HepG2 (cell line): ENCODE data around the gene ROBO2. TPM values are rescaled to one million over a fixed set of nuclear protein-coding genes. Genes with fewer than 3 reads are reported as not detected.

Experiments used
- ARHGAP35 ChIP-seq: sonication (generic); formaldehyde crosslinking; IDR thresholded peaks from 2 replicates; pipeline ENCODE4 v1.9.0; 2022; ENCODE audit warnings: mild to moderate bottlenecking, inconsistent platforms, moderate library complexity, missing genetic modification reagents, borderline replicate concordance
- DDIT3 ChIP-seq: sonication (generic); formaldehyde crosslinking; IDR thresholded peaks from 2 replicates; pipeline ENCODE4 v1.4.0; 2020; ENCODE audit warnings: mild to moderate bottlenecking, missing genetic modification reagents
- ELF4 ChIP-seq: sonication (generic); formaldehyde crosslinking; IDR thresholded peaks from 2 replicates; pipeline ENCODE4 v1.5.0; 2020; ENCODE audit warnings: missing genetic modification reagents, mild to moderate bottlenecking, moderate library complexity, borderline replicate concordance
- FOXO1 ChIP-seq: sonication (generic); formaldehyde crosslinking; IDR thresholded peaks from 2 replicates; pipeline ENCODE4 v1.4.0; 2020; ENCODE audit warnings: missing genetic modification reagents
- KIAA2018 ChIP-seq: sonication (generic); formaldehyde crosslinking; IDR thresholded peaks from 2 replicates; pipeline ENCODE4 v1.5.0; 2020; ENCODE audit warnings: mild to moderate bottlenecking, missing genetic modification reagents, borderline replicate concordance
- NCOA2 ChIP-seq: sonication (generic); formaldehyde crosslinking; IDR thresholded peaks from 2 replicates; pipeline ENCODE4 v1.8.0; 2022; ENCODE audit warnings: inconsistent platforms
- NPAS2 ChIP-seq: sonication (generic); formaldehyde crosslinking; IDR thresholded peaks from 2 replicates; pipeline ENCODE4 v1.8.0; 2022; ENCODE audit warnings: mild to moderate bottlenecking, missing genetic modification reagents, borderline replicate concordance
- PHB2 ChIP-seq: fragments of 450-650 bp; IDR thresholded peaks from 2 replicates; pipeline ENCODE4 v1.6.1; 2018; ENCODE audit not compliant: partially characterized antibody
- TBX2 ChIP-seq: sonication (generic); formaldehyde crosslinking; IDR thresholded peaks from 2 replicates; pipeline ENCODE4 v1.5.0; 2020; ENCODE audit warnings: missing genetic modification reagents, mild to moderate bottlenecking, borderline replicate concordance
- ZBTB39 ChIP-seq: sonication (generic); formaldehyde crosslinking; IDR thresholded peaks from 2 replicates; pipeline ENCODE4 v1.5.0; 2020; ENCODE audit warnings: missing genetic modification reagents
- ZMYM4 ChIP-seq: sonication (generic); formaldehyde crosslinking; IDR thresholded peaks from 2 replicates; pipeline ENCODE4 v1.8.1; 2023; ENCODE audit warnings: mild to moderate bottlenecking, missing genetic modification reagents
- ZNF12 ChIP-seq: sonication (generic); formaldehyde crosslinking; IDR thresholded peaks from 2 replicates; pipeline ENCODE4 v1.5.0; 2020; ENCODE audit warnings: missing genetic modification reagents
- ZNF263 ChIP-seq: sonication (generic); formaldehyde crosslinking; IDR thresholded peaks from 2 replicates; pipeline ENCODE4 v1.4.0; 2020; ENCODE audit warnings: missing genetic modification reagents
- ZNF264 ChIP-seq: sonication (generic); formaldehyde crosslinking; IDR thresholded peaks from 2 replicates; pipeline ENCODE4 v1.4.0; 2020; ENCODE audit warnings: missing genetic modification reagents
- ZNF331 ChIP-seq: sonication (generic); formaldehyde crosslinking; IDR thresholded peaks from 2 replicates; pipeline ENCODE4 v1.4.0; 2020; ENCODE audit warnings: missing genetic modification reagents
- ZNF580 ChIP-seq: IDR thresholded peaks from 2 replicates; pipeline ENCODE4 v1.6.1; 2016; ENCODE audit warnings: low read depth, borderline replicate concordance
- ZNF589 ChIP-seq: sonication (generic); formaldehyde crosslinking; conservative IDR thresholded peaks from 2 replicates; pipeline ENCODE4 v1.8.0; 2022; ENCODE audit warnings: mild to moderate bottlenecking, moderate library complexity, missing genetic modification reagents
- ZNF691 ChIP-seq: sonication (generic); formaldehyde crosslinking; IDR thresholded peaks from 2 replicates; pipeline ENCODE4 v1.4.0; 2020; ENCODE audit warnings: missing genetic modification reagents, low read depth, mild to moderate bottlenecking, borderline replicate concordance
- ZNF839 ChIP-seq: sonication (generic); formaldehyde crosslinking; IDR thresholded peaks from 2 replicates; pipeline ENCODE4 v1.4.0; 2020; ENCODE audit warnings: missing genetic modification reagents, mild to moderate bottlenecking, borderline replicate concordance
- polyA plus RNA-seq, 8 experiments: library from polyadenylated mRNA; depleted of rRNA in 3 of 8; stranded (reverse) in 7 of 8; unstranded in 1 of 8; fragments of >200 nt; fragmentation: Illumina TruSeq in 4 of 8; extraction: Trizol in 4 of 8; gene quantifications; 2 replicates each; pipeline versions ENCODE4 v1.2.1 to v1.2.3, GENCODE V29; 2011 to 2016; ENCODE audit warnings: low read depth in 4 of 8, missing spikeins in 1 of 8, mixed read lengths in 1 of 8; ENCODE audit not compliant: insufficient read depth in 1 of 8
- total RNA-seq, 5 experiments: library from RNA; depleted of rRNA; stranded (reverse); fragments of >200 nt; fragmentation: Illumina TruSeq; extraction: Trizol; gene quantifications; 2 replicates each; pipeline ENCODE4 v1.2.3, GENCODE V29; 2016; ENCODE audit warnings: low read depth in 1 of 5

ROBO2 gene
- total and polyA plus RNA-seq, 2 of the 13 experiments (the other 11 are each of a cell fraction or from before 2014, with no cell fraction given): not detected

- TF ChIP-seq ZNF839 (no peak), KIAA2018 (CRISPR knock-in tag) (no peak), TBX2 (CRISPR knock-in tag) (peak; percentile 27; the same call in 1 of the 2 replicates), NCOA2 (CRISPR knock-in tag) (peak; percentile 70), ZBTB39 (no peak), ZNF263 (no peak), ZNF580 (CRISPR knock-in tag) (no peak), PHB2 (no peak), ZNF12 (0 out of 2 replicates have a peak, but pooled peaks have one; percentile 20), ZNF331 (CRISPR knock-in tag) (peak; percentile 57; the same call in 1 of the 2 replicates), DDIT3 (CRISPR knock-in tag) (no peak), NPAS2 (CRISPR knock-in tag) (no peak), ARHGAP35 (CRISPR knock-in tag) (no peak), FOXO1 (CRISPR knock-in tag) (no peak), ZNF691 (CRISPR knock-in tag) (no peak), ZNF264 (CRISPR knock-in tag) (peak; percentile 25; the same call in 1 of the 2 replicates), ELF4 (CRISPR knock-in tag) (no peak), ZNF589 (no peak), ZMYM4 (CRISPR knock-in tag) (peak; percentile 30; the same call in 1 of the 2 replicates)
Observed at GRCh38 chr3:77321646-77322045, 281.7 kb downstream of the ROBO2 start (continued).
